Activated T-cell treated with anti-CD3 and anti-CD28 coated beads, Interleukin-2, amount 50 U/mL, for 72 hours (primary cell): Measurements from ENCODE around the gene KLF13. TPM values are rescaled to one million over a fixed set of nuclear protein-coding genes. Genes with fewer than 3 reads are reported as not detected.

ENCODE experiments used
- ATAC-seq, 2 donors: fragments of 150-1000 bp; cut with Tn5 transposase; replicated peaks in 1 of 2; 2 replicates each; pipeline ENCODE4 v1.10.0; 2021; ENCODE audit warnings: moderate library complexity in 2 of 2, mild to moderate bottlenecking in 1 of 2
- DNase-seq, 2 donors: peaks; one replicate each; pipeline ENCODE4 v3.0.0; 2021 to 2022; ENCODE audit warnings: mixed read lengths in 1 of 2
- H3K27ac Mint-ChIP-seq: one replicate; pipeline ENCODE4 v1.8.0; 2022; ENCODE audit warnings: mild to moderate bottlenecking, moderate library complexity, mixed read lengths
- H3K27me3 Mint-ChIP-seq: one replicate; pipeline ENCODE4 v1.8.0; 2022; ENCODE audit warnings: low read depth, mixed read lengths
- H3K36me3 Mint-ChIP-seq, 2 donors: one replicate each; pipeline ENCODE4 v1.8.0; 2022; ENCODE audit warnings: mixed read lengths in 2 of 2, mild to moderate bottlenecking in 1 of 2; ENCODE audit not compliant: insufficient read depth in 2 of 2
- H3K4me1 Mint-ChIP-seq: one replicate; pipeline ENCODE4 v1.8.0; 2022; ENCODE audit warnings: low read depth, mixed read lengths
- H3K4me3 Mint-ChIP-seq, 2 donors: one replicate each; pipeline ENCODE4 v1.8.0; 2022; ENCODE audit warnings: mild to moderate bottlenecking in 2 of 2, mixed read lengths in 2 of 2, moderate library complexity in 2 of 2
- H3K9me3 Mint-ChIP-seq, 2 donors: one replicate each; pipeline ENCODE4 v1.8.0; 2022; ENCODE audit warnings: mixed read lengths in 2 of 2
- total RNA-seq, 2 donors: library from RNA; stranded (reverse); gene quantifications; one replicate each; pipeline ENCODE4 v1.2.3, GENCODE V29; 2022

The KLF13 gene
- total RNA-seq, result 100 to 1,000 TPM; 260 to 273 TPM

GRCh38 chr15:31326156-31326874, at the start of gene KLF13:
Gene KLF13, plus strand, starts transcription at chr15:31326835. Its CDS starts 378 bp downstream, at chr15:31327213.
- peaks cover 53% of the 10 kb centered on the region for H3K4me1 Mint-ChIP-seq

GRCh38 chr15:31277335-31278060, 49.1 kb upstream of the KLF13 start:
- DNase-seq, result no peak
- H3K27me3 Mint-ChIP-seq, result no peaks in the 10 kb centered on the region
- H3K4me1 Mint-ChIP-seq, result peaks cover 27% of the 10 kb centered on the region
- no peak overlapping the region for H3K27ac Mint-ChIP-seq
- no peaks in the 10 kb centered on the region for H3K36me3 Mint-ChIP-seq
- H3K4me3 Mint-ChIP-seq, result no peak overlapping the region
- no peaks in the 10 kb centered on the region for H3K9me3 Mint-ChIP-seq
- ATAC-seq, result no peak

More at GRCh38 chr15:31326156-31326874, at the start of gene KLF13:
- Mint-ChIP-seq H3K27me3 (no peaks in the 10 kb centered on the region), H3K4me3 (peak within 1 kb of the TSS; percentile 80 to 91), H3K27ac (peak within 1 kb of the TSS; percentile 3), H3K9me3 (peaks cover 0 to 2% of the 10 kb centered on the region in 2 donors), H3K36me3 (peaks cover 9 to 14% of the 10 kb centered on the region in 2 donors)
- peak; percentile 82 for ATAC-seq
- DNase-seq, result peak; percentile 99 to 100

- Mint-ChIP-seq H3K27ac (no peak overlapping the region), H3K36me3 (no peaks in the 10 kb centered on the region), H3K4me1 (peaks cover 27% of the 10 kb centered on the region), H3K4me3 (no peak overlapping the region), H3K27me3 (no peaks in the 10 kb centered on the region), H3K9me3 (no peaks in the 10 kb centered on the region)
- DNase-seq (no peak), ATAC-seq (no peak)
Observed at GRCh38 chr15:31278061-31278445, 48.6 kb upstream of the KLF13 start.

- H3K4me3 Mint-ChIP-seq, result no peak overlapping the region
- DNase-seq, result no peak
- H3K36me3 Mint-ChIP-seq, result no peaks in the 10 kb centered on the region
- H3K9me3 Mint-ChIP-seq, result no peaks in the 10 kb centered on the region
- peaks cover 25% of the 10 kb centered on the region for H3K4me1 Mint-ChIP-seq
- no peak for ATAC-seq
- no peaks in the 10 kb centered on the region for H3K27me3 Mint-ChIP-seq
- no peak overlapping the region for H3K27ac Mint-ChIP-seq
Observed at GRCh38 chr15:31278544-31279220, 48.0 kb upstream of the KLF13 start.

GRCh38 chr15:31279221-31280045, 47.2 kb upstream of the KLF13 start:
- Mint-ChIP-seq H3K4me3 (no peak overlapping the region), H3K27ac (no peak overlapping the region), H3K27me3 (no peaks in the 10 kb centered on the region), H3K36me3 (no peaks in the 10 kb centered on the region), H3K9me3 (no peaks in the 10 kb centered on the region), H3K4me1 (peaks cover 17% of the 10 kb centered on the region)
- DNase-seq, result no peak
- ATAC-seq, result no peak

GRCh38 chr15:31280046-31280830, 46.4 kb upstream of the KLF13 start:
- no peak overlapping the region for H3K4me3 Mint-ChIP-seq
- H3K27ac Mint-ChIP-seq, result no peak overlapping the region
- peaks cover 12% of the 10 kb centered on the region for H3K4me1 Mint-ChIP-seq
- no peak for DNase-seq
- no peaks in the 10 kb centered on the region for H3K27me3 Mint-ChIP-seq
- no peak for ATAC-seq
- H3K36me3 Mint-ChIP-seq, result no peaks in the 10 kb centered on the region
- no peaks in the 10 kb centered on the region for H3K9me3 Mint-ChIP-seq

- H3K36me3 Mint-ChIP-seq, result no peaks in the 10 kb centered on the region
- H3K4me3 Mint-ChIP-seq, result no peak overlapping the region
- H3K9me3 Mint-ChIP-seq, result no peaks in the 10 kb centered on the region
- peaks cover 12% of the 10 kb centered on the region for H3K4me1 Mint-ChIP-seq
- ATAC-seq (no peak), DNase-seq (no peak)
- no peak overlapping the region for H3K27ac Mint-ChIP-seq
- no peaks in the 10 kb centered on the region for H3K27me3 Mint-ChIP-seq
Observed at GRCh38 chr15:31280831-31281216, 45.8 kb upstream of the KLF13 start.

- Mint-ChIP-seq H3K36me3 (peaks cover 0 to 7% of the 10 kb centered on the region in 2 donors), H3K4me1 (peaks cover 9% of the 10 kb centered on the region), H3K27me3 (no peaks in the 10 kb centered on the region), H3K9me3 (peaks cover 3 to 4% of the 10 kb centered on the region in 2 donors), H3K4me3 (no peak overlapping the region), H3K27ac (no peak overlapping the region)
- no peak for ATAC-seq
- no peak for DNase-seq
Observed at GRCh38 chr15:31283043-31283442, 43.6 kb upstream of the KLF13 start.

GRCh38 chr15:31285772-31286261, 40.8 kb upstream of the KLF13 start:
- peaks cover 4 to 5% of the 10 kb centered on the region in 2 donors for H3K9me3 Mint-ChIP-seq
- DNase-seq, result no peak
- H3K27ac Mint-ChIP-seq, result no peak overlapping the region
- H3K4me3 Mint-ChIP-seq, result no peak overlapping the region
- no peak for ATAC-seq
- H3K36me3 Mint-ChIP-seq, result peaks cover 2 to 10% of the 10 kb centered on the region in 2 donors
- H3K4me1 Mint-ChIP-seq, result peaks cover 5% of the 10 kb centered on the region
- no peaks in the 10 kb centered on the region for H3K27me3 Mint-ChIP-seq

GRCh38 chr15:31291048-31291578, 35.5 kb upstream of the KLF13 start:
- H3K4me1 Mint-ChIP-seq, result peaks cover 1% of the 10 kb centered on the region
- no peak overlapping the region for H3K4me3 Mint-ChIP-seq

GRCh38 chr15:31292391-31293015, 34.1 kb upstream of the KLF13 start:
- H3K9me3 Mint-ChIP-seq, result peaks cover 2% of the 10 kb centered on the region in 2 donors
- no peak overlapping the region for H3K27ac Mint-ChIP-seq
- H3K27me3 Mint-ChIP-seq, result peaks cover 19% of the 10 kb centered on the region
- no peak overlapping the region for H3K4me3 Mint-ChIP-seq
- no peaks in the 10 kb centered on the region for H3K4me1 Mint-ChIP-seq
- DNase-seq (no peak), ATAC-seq (no peak)
- H3K36me3 Mint-ChIP-seq, result peaks cover 2 to 7% of the 10 kb centered on the region in 2 donors

More at GRCh38 chr15:31291048-31291578, 35.5 kb upstream of the KLF13 start:
- no peak for ATAC-seq
- no peak for DNase-seq
- H3K27ac Mint-ChIP-seq, result no peak overlapping the region
- peaks cover 4% of the 10 kb centered on the region in 2 donors for H3K9me3 Mint-ChIP-seq
- peaks cover 19% of the 10 kb centered on the region for H3K27me3 Mint-ChIP-seq
- peaks cover 2 to 10% of the 10 kb centered on the region in 2 donors for H3K36me3 Mint-ChIP-seq
